ENCODE data around the gene ZNF507.

- TF ChIP-seq CTCF (IDR thresholded peaks at IDR 0.05) = no peak
- no peak for TF ChIP-seq POLR2AphosphoS5 (IDR thresholded peaks at IDR 0.05; ENCODE audit: insufficient read depth in 1 of 2, low read depth in 1 of 2)
Observed at GRCh38 chr19:32367063-32367462, 21.7 kb downstream of the ZNF507 start.
